ENCODE results near the gene HTT-AS. TPM values are rescaled to one million over a fixed set of nuclear protein-coding genes. Genes with fewer than 3 reads are reported as not detected.
"Not testable (repeated sequence)": the region's sequence is repeated elsewhere in the genome, so short reads cannot be mapped to it uniquely, and the experiment has no call there.

The HTT-AS gene
- total RNA-seq, 1 donor from 2014 or later = not detected

DNA sequence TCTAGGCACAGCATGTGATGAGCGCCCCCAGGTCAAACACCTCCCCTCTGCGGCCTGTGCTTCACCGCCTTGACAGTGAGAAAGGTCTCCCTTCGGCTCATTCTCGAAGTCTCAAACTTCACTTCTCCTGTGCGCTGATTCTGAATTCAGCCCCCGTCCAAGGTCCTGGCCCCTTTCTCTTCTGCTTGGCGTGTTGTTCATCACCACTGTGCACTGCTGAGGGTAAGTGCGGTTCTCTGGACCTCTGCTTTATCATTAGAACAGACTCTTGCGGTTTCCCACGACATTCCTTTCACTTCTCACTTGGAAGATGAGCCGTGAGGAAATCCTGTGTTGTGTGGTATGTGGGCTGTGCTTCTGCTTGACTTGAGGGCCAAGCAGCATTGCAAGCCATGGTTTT is 11.9 kb downstream of the HTT-AS start:
- no peak for DNase-seq (ENCODE audit: low spot score)
- intact Hi-C loops (cut with DNase I) = no loop called here

DNA sequence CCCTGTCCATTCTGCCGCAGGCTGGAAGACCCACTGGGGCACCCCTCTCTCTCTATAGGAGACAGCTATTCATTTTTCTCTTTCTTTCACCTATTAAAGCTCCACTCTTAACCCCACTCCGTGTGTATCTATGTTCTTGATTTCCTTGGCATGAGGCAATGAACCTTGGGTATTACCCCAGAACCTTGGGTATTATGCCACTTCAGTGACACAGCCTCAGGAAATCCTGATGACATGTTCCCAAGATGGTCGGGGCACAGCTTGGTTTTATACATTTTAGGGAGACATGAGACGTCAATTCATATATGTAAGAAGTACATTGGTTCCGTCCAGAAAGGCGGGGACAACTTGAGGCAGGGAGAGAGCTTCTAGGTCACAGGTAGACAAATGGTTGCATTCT is 13.4 kb downstream of the HTT-AS start:
- intact Hi-C loops (cut with DNase I) = no loop called here

DNA sequence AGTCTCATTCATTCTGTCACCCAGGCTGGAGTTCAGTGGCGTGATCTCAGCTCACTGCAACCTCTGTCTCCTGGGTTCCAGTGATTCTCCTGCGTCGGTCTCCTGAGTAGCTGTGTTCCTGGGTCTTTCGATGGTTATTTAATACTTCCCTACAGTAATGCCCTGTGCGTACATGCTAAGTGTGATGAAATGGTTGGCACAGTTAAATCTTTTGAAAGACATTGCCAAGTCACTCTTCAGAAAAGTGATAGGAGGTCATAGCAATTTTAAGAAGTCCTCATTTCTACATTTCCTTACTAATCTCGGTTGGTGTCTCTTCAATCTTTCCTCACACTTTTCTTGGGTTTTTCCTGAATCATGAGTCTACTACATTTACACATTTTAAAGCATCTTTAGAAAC is 14.4 kb downstream of the HTT-AS start:
- no peak for DNase-seq (ENCODE audit: low spot score)
- intact Hi-C loops (cut with DNase I) = no loop called here

More for the DNA sequence above, 13.4 kb downstream of the HTT-AS start:
- no peak for DNase-seq (ENCODE audit: low spot score)

DNA sequence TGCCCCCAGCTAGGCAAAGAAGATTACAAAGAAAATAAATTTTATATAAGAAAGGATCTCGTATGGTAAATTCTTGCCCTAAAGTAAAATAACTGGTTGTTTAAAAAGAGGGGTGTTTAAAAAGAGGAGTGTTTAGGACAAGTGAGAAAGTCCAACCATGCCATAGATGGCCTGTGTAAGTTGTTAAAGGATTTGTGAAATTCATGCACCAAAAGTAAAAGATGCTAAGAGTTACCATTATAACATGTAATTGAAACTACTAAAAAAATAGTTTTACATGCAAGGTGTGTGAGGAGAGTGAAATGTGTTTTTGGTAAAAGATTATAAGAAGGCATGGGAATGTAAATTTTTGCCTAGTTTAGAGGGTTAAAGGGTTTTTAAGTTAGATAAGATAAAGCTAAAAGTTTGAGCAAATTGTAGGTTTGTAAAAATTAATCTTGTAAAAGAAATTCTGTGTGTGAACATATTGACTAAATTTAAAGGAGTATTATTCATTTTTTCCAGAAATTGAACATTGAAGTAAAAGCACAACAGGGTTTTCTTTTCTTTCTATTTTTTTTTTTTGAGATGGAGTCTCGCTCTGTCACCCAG is 20.1 kb downstream of the HTT-AS start:
- intact Hi-C loops (cut with DNase I) = no loop called here
- DNase-seq (ENCODE audit: low spot score) = no peak

DNA sequence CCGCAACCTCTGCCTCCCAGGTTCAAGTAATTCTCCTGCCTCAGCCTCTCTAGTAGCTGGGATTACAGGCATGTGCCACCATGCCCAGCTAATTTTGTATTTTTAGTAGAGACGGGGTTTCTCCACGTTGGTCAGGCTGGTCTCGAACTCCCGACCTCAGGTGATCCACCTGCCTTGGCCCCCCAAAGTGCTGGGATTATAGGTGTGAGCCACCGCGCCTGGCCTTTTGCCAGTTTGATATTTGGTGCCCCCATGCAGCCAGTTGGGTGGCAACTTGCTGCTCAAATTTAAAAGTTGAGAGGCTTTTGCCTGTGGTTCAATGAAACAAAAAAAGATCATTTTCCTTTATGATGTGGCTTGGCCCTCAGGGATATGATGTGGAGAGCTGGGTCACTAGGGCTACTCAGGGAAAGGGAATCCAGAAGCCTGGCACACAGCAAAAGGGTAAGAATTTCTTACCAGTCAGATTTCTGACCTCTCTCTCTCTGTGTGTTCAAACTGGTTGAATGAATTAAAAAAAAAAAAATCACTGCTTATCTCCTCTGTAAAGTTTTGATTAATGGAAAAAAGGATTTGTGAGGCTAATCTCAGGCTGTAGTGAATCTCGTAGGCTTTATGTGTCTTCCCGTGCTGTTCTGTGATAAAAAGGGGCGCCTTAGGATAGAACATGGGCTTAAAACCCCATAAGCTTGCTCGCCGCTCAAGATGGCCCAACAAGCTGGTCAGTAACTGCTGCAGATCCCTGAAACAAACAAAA is 23.0 kb downstream of the HTT-AS start:
- DNase-seq (ENCODE audit: low spot score); intact Hi-C loops (cut with DNase I): not testable (repeated sequence)

DNA sequence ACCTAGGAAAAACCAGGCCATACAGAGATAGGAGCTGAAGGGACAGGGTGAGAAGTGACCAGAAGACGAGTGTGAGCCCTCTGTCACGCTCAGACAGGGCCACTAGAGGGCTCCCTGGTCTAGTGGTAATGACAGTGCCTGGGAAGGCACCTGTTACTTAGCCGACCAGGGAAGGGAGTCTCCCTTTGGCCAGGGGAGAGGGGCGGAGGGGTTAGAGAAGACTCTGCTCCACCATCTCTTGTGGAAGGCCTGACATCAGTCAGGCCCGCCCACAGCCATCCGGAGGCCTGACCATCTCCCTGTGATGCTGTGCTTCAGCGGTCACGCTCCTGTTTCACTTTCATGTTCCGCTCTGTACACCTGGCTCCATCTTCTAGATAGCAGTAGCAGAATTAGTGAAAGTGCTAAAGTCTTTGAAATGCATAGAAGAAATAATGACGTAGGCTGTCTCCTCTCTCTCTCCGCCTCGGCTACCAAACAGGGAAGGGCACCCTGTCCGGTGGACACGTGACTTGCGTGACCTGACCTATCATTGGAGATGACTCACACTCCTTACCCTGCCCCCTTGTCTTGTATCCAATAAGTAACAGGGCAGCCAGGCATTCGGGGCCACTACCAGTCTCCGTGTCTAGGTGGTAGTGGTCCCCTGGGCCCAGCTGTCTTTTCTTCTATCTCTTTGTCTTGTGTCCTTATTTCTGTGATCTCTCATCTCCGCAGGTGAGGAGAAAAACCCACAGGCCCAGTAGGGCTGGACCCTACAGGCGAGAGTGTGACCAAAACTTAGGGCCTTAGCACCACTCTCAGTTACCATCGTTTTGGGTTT is 26.7 kb downstream of the HTT-AS start:
- peak; percentile 86 for DNase-seq (ENCODE audit: low spot score)
- intact Hi-C loops (cut with DNase I) = no loop called here

DNA sequence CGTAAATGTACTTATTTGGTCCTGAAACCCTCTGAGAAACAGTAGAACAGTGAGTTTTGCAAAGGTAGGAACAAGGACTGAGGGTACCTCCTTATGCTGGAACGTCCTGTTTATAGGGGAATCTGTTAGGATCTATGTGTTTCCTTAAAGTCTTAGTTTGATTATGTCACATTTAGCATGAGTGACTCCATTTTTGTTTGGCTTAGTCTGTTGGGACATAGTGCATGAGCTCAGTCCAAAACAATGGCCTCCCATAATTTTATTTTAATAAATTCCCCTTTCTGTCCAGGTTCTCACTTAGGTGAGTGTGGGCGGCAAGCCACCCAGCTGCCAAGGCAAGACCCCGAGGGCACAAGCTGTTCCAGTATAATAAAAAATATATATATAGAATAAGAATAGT is 27.7 kb downstream of the HTT-AS start:
- no peak for DNase-seq (ENCODE audit: low spot score)
- intact Hi-C loops (cut with DNase I) = no loop called here

DNA sequence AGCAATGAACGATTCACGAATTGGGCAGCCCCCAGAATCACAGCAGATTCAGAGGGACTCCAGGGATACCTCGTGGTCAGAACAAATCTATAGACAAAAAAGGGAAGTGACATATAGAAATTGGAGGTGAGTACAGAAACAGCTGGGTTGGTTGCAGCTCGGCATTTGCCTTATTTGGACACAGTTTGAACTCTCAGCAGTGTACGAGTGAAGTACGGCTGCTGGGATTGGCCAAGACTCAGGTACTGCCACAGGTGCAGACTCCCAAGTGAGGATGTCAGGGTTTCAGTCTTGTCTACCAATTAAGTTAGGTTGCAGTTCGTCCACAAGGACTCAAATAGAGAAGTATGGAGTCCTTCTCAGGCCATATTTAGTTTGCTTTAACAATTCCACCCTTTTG is 28.2 kb downstream of the HTT-AS start:
- intact Hi-C loops (cut with DNase I) = no loop called here
- DNase-seq (ENCODE audit: low spot score) = no peak

DNA sequence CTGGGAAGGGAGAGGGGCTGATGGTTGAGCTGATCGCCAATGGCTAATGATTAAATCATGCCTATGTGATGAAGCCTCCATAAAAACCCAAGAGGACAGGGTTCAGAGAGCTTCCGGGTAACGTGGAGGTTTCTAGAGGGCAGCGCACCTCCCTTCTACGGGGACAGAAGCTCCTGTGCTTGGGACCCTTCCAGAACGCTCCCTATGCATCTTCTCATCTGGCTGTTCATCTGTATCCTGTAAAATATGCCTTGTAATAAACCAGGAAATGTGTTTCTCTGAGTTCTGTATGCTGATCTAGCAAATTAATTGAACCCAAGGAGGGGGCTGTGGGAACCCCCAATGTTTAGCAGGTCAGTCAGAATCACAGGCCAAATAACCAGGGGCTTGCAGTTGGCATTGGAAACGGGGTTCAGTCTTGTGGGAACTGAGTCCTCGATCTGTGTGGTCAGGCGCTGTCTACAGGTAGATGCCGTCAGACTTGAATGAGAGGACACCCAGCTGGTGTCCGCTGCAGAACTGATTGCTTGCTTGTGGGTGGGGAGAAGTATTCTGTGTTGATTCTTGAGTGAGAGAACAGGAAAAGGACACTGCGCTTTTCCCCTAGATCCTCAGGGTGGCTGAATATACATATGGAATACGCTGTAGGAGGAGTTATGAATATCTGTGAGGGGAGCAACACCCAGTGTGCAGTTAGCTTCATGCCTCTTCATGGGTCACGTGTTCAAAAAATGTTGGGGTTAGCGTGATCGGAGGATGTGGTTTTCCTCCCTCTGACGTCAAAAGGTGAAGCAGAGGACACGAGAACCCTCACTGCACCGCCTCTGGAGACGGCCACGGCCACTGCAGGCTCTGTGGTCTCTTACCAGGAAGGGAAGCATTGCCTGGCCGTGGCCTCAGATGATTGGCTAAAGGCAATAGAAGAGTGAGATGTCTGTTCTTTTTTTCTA is 29.2 kb downstream of the HTT-AS start:
- intact Hi-C loops (cut with DNase I) = no loop called here
- peak; percentile 86 for DNase-seq (ENCODE audit: low spot score)

DNA sequence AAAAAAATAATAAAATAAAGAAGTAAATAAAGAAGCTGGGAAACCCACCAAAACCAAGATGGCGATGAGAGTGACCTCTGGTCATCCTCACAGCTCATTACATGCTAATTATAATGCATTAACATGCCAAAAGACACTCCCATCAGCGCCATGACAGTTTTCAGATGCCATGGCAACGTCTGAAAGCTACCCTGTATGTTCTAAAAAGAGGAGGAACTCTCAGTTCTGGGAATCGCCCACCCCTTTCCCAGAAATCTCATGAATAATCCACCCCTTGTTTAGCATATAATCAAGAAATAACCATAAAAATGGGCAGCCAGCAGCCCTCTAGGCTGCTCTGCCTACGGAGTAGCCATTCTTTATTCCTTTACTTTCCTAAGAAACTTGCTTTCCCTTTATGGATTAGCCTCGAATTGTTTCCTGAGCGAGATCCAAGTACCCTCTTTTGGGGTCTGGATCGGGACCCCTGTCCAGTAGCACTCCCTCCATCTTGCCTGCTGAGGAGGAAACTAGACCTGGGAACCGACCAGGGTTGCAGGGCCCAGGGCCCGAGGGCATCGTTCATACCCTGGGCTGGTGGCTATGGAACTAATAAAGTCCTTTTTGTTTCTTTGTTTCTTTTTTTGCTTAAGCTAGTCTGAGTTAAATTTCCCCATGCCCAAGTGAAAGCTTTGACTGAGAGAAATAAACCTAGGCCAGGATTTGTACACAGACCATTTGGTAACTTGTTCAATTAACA is 30.9 kb downstream of the HTT-AS start:
- no peak for DNase-seq (ENCODE audit: low spot score)
- intact Hi-C loops (cut with DNase I) = no loop called here

DNA sequence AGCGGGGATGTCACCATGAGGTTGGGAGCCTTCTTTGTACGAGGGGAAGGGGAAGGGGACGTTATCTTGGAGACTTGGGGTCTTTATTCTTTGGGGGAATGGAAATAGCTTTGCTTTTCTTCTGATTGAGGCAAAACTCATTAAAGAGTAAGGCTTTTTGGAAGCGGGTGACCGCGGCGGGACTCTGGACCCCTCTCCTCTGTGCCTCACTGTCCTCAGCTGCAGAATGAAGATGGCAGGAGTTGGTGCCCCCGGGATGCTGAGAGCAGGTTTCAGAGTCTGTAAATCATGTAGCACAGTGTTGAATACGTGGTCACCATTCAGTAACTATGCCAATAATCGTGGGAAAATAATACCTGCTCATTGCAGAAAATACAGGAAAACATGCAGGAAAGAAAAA is 32.1 kb downstream of the HTT-AS start:
- intact Hi-C loops (cut with DNase I) = no loop called here
- DNase-seq (ENCODE audit: low spot score) = no peak

DNA sequence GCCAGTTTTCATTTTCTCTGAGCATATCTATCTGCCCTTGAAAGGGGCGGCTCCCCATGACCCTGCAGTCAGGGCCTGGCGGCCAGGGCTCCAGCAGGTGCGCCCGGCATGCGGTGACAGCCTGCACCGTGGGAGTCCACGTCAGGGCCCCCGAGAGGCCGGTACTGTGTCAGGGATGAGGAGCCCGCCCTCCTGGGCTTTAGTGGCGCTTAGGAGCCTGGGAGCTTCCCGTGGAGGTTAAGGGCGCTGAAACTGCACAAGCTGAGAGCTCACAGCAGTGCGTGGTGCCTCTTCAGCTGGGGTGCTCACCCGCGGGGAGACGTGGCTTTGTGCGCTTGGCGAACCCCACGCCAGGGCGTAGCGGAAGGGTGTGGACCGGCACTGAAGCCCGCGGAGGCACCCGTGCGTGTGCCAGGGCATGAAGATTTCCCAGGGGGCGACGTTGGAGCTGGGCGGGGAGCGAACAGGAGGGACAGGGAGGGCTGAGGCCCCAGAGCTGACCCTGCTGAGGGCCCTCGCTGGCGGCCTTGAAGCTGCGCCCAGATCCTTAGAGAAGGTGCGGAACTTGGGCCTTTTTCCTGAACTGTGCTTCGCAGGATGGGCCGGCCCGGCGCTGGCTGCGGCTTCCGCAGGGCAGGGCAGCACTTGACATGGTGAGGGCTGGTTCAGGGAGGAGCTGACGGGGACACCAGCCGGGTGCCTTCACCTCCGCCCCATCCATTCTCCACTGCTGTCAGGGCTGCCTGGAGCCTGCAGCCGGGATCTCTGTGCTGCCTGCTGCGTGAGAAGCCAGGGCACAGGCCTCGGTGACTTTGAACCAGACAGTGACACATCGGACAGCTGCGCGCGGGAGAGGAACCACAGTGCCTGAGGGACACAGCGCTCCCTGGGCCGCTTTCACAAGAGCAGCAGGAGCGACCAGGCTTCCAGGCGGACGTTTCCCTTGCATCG is 32.9 kb downstream of the HTT-AS start:
- intact Hi-C loops (cut with DNase I) = no loop called here
- peak; percentile 82 for DNase-seq (ENCODE audit: low spot score)

DNA sequence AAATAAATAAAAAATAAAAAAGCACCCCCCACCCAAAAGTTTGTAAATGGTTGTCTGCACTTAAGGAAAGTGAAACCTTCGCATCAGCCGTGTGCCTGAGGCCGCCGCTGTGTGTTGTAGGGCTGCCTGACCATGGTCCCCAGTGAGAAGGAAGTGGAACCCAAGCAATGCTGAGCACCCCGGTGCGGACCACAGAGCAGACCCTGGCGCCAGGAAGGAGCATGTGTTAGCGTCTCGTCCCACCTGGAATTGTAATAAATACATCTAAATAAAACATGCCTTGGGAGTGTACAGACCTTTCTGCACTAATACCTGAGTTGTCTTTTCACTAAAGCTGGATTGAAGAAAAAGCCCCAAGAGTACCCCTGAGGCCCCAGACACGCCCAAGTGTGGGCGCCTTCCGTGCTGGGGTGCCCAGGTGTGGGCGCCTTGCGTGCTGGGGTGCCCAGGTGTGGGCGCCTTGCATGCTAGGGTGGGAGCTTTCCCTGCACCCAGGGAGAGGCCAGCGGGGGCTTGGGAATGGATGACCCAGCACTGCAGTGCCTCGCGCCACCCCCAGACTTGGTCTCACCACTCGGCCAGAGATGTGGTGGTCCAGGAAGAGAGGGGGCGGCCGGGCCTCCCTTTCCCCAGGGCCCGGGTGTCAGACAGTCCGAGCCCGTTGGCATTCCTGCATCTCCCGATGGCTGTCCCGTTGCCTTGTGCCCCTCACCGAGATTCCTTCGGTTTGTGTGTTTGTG is 33.7 kb downstream of the HTT-AS start:
- intact Hi-C loops (cut with DNase I) = no loop called here

DNA sequence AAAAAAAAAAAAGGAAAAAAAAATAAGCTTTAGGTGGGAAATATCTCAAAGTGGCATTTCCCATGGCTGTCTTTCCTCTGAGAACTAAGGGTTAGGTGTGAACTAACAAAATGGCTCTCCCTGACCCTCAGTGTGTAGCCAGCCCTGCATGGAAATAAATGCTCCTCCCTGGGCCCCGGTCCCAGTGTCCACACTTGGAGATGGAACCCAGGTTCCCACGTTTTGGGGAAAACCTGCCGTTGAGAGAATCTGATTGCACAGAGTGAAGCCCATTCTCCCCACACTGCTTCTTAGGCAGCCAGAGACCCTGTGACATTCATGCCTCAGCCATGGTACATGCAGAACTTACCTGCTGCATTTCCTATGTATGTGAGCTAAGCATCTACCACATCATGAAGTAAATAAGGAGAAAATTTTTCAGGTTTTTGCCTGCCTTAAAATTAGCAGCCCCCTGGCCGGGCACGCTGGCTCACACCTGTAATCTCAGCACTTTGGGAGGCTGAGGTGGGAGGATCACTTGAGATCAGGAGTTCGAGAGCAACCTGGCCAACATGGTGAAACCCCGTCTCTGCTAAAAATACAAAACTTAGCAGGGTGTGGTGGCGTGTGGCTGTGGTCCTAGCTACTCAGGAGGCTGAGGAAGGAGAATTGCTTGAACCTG is 34.5 kb downstream of the HTT-AS start:
- DNase-seq (ENCODE audit: low spot score) = no peak

More for the DNA sequence above, 33.7 kb downstream of the HTT-AS start:
- no peak for DNase-seq (ENCODE audit: low spot score)

DNA sequence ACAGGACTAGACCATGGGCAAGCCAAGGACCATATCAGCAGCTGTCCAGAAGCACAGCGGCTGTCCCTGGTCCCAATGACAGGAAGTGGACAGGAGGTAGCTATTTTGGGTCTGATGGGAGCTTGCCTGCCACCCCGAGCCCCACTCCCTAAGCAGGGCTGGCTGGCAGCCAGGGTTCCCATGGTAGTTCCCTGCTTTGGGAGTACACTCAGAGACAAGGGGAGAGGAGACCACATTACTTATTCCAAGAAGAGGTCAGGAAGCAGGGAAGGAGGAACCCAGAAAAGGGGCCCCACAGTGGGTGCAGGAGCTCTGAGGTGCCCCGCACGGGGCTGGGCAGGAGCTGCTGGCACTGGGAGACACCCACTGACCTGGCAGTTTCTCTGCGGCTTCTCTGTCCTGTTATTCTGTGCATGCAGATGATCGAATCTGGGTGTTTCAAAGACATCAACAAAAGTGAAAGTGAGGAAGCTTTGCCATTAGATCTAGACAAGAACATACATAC is 36.3 kb downstream of the HTT-AS start:
- intact Hi-C loops (cut with DNase I) = loop anchor here (5.0 kb wide), 1 partner anchor 276 kb away; no protein-coding TSS in a partner anchor
- peak; percentile 85 for DNase-seq (ENCODE audit: low spot score)

More for the DNA sequence above, 34.5 kb downstream of the HTT-AS start:
- intact Hi-C loops (cut with DNase I) = loop anchor here (5.0 kb wide), 1 partner anchor 278 kb away; no protein-coding TSS in a partner anchor
